T-helper 1 cell treated with Interleukin-12 subunit alpha and Interleukin-12 subunit beta and Interleukin-4 antibody, amounts not matched to agents 30 ng/mL and 1 ng/mL, for 36 hours (primary cell): ENCODE measurements around the gene ZFYVE9. TPM values are rescaled to one million over a fixed set of nuclear protein-coding genes. Genes with fewer than 3 reads are reported as not detected.
"Not testable (repeated sequence)": the region's sequence is repeated elsewhere in the genome, so short reads cannot be mapped to it uniquely, and the experiment has no call there.

ENCODE experiments used
- intact Hi-C: fragments of 100-400 bp; cut with micrococcal nuclease; formaldehyde crosslinking; loops from one replicate; pipeline ENCODE4 v1.15.1; 2024
- total RNA-seq: library from RNA; stranded (reverse); gene quantifications from 2 replicates; pipeline ENCODE4 v1.2.3, GENCODE V29; 2022

Gene ZFYVE9, protein sequence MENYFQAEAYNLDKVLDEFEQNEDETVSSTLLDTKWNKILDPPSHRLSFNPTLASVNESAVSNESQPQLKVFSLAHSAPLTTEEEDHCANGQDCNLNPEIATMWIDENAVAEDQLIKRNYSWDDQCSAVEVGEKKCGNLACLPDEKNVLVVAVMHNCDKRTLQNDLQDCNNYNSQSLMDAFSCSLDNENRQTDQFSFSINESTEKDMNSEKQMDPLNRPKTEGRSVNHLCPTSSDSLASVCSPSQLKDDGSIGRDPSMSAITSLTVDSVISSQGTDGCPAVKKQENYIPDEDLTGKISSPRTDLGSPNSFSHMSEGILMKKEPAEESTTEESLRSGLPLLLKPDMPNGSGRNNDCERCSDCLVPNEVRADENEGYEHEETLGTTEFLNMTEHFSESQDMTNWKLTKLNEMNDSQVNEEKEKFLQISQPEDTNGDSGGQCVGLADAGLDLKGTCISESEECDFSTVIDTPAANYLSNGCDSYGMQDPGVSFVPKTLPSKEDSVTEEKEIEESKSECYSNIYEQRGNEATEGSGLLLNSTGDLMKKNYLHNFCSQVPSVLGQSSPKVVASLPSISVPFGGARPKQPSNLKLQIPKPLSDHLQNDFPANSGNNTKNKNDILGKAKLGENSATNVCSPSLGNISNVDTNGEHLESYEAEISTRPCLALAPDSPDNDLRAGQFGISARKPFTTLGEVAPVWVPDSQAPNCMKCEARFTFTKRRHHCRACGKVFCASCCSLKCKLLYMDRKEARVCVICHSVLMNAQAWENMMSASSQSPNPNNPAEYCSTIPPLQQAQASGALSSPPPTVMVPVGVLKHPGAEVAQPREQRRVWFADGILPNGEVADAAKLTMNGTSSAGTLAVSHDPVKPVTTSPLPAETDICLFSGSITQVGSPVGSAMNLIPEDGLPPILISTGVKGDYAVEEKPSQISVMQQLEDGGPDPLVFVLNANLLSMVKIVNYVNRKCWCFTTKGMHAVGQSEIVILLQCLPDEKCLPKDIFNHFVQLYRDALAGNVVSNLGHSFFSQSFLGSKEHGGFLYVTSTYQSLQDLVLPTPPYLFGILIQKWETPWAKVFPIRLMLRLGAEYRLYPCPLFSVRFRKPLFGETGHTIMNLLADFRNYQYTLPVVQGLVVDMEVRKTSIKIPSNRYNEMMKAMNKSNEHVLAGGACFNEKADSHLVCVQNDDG (N-terminal part only)
- 1.2 and 1.4 TPM in 2 replicates for total RNA-seq

DNA sequence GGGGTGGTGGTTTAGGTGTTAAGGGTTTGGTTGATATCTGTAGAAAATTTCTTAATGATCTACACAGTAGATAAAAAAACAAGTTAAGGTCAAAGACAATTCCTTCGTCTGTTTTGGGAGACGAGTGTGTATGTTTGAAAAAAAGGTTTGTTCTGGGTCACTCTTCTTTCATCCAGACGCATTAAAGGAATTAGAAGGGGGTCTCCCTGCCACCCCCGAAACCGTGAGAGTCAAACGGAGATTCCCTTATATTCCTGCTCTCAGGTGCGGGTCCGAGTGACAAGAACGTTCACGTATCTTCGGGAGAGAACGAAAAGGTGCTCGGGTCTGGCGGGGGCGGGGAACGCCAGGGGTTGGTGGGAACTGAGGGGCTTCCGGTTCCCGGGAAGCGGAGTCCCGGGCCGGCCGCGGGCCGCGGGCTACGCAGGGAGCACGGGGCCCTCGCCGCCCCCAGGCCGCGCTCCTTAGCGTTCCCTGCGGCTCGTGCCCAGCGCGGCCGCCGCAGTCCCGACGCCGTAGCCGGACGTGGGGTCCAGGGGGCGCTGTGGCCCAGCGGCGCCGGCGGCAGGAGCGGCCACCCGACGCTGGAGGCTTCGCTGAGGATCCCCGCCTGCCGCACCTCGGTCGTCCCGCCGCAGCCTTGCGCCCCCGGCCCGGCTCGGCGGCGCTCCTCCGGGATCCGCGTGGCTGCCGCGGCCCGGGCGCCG lies at the start of gene ZFYVE9:
ZFYVE9 (plus strand) TSS at position 577 of the 707 bp plus-strand sequence. CDS start 91,118 bp downstream, outside the sequence.
- intact Hi-C loops = loop anchor here (1.0 to 10.0 kb wide), 9 partner anchors 85 to 561 kb away; partner anchors contain the start of genes BTF3L4, KTI12, NRDC and ORC1

- intact Hi-C loops = not testable (repeated sequence)
Observed at GRCh38 chr1:52094300-52094699, 47.6 kb upstream of the ZFYVE9 start.

GRCh38 chr1:52096216-52096615 lies 45.7 kb upstream of the ZFYVE9 start:
- intact Hi-C loops = no loop called here

- intact Hi-C loops = no loop called here
Observed at GRCh38 chr1:52098139-52098871, 43.6 kb upstream of the ZFYVE9 start.

GRCh38 chr1:52102336-52103013 lies 39.4 kb upstream of the ZFYVE9 start:
- intact Hi-C loops = no loop called here

DNA sequence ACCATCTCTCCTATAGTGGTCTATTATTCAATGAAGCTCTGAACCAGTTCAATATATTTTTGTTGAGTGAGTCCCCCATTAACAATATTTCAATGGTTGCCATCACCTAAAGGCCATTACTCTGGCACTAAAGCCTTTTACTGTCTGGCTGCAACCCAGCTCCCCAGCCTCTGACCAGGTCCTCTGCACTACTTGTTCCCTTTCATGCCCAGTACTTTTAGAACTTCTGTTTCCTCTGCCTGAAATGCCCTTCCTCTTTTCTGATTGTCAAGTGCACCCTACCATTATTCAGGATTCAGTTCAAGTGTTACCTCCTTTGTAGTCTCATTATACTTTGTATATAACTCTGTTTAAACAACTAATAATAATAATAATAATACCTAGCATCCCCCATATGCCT lies 30.4 kb upstream of the ZFYVE9 start:
- intact Hi-C loops = no loop called here

DNA sequence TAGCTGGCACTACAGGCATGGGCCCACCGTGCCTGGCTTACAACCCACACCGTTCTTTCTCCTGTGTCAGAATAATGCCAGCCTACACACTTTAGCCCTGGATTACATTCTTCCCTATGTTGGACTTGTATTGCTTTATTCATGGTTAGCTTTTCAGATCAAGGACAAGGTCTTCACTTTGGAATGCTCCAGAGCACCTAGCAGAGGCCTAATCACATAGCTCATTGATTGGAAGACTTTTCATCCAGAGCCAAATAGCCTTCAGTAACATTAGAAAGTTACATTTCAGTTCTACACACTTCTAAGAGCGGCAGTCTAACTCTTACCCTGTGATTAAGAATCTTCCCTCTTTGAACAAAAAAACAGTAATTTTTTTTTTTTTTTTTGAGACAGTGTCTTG lies 29.4 kb upstream of the ZFYVE9 start:
- intact Hi-C loops = no loop called here

DNA sequence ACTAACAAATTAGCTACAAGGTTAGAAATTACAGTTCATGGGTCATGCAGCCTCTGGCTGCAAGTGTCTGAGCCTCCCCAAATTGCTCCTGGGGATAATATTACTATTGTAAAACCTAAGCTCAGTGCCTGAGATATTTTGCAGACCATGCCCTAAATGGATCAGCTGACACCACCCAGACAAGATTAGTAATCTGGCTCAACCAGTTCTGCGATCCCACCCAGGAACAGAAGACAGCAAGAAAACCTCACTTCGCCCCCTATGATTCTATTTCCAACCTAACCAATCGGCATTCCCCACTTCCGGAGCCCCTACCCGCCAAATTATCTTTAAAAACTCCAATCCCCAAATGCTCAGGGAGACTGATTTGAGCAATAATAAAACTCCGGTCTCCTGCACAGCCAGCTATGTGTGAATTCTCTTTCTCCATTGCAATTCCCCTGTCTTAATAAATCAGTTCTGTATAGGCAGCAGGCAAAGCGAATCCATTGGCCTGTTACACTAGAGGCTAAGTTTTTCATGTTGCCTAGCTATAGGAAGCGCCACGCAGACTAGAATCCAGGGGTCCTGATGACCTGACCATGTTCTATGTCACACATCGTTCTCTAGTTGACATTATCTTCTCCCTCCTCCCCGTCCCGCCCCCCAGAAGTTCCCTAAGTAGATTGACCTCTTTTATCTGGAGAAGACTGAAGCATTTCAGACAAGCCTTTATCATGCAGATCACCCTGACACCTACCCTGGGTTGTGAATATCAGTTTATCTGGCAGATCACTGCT lies 22.4 kb upstream of the ZFYVE9 start:
- intact Hi-C loops = loop anchor here (10.0 kb wide), 1 partner anchor 645 kb away; no protein-coding TSS in a partner anchor

- intact Hi-C loops = loop anchor here (10.0 kb wide), 1 partner anchor 642 kb away; no protein-coding TSS in a partner anchor
Observed at GRCh38 chr1:52122384-52122783, 19.5 kb upstream of the ZFYVE9 start.

DNA sequence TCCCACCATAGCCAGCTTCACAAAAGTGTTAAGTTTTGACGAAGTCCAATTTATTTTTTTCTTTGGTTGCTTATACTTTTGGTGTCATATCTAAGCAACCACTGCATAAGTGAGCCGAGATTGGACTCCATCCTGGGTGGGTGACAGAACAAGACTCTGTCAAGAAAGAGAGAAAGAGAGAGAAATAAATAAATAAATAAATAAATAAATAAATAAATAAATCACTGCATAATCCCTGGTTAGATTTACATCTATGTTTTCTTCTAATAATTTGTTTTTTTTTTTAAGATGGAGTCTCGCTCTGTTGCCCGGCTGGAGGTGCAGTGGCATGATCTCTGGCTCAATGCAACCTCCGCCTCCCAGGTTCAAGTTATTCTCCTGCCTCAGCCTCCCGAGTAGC lies 18.3 kb upstream of the ZFYVE9 start:
- intact Hi-C loops = loop anchor here (10.0 kb wide), 1 partner anchor 641 kb away; no protein-coding TSS in a partner anchor

DNA sequence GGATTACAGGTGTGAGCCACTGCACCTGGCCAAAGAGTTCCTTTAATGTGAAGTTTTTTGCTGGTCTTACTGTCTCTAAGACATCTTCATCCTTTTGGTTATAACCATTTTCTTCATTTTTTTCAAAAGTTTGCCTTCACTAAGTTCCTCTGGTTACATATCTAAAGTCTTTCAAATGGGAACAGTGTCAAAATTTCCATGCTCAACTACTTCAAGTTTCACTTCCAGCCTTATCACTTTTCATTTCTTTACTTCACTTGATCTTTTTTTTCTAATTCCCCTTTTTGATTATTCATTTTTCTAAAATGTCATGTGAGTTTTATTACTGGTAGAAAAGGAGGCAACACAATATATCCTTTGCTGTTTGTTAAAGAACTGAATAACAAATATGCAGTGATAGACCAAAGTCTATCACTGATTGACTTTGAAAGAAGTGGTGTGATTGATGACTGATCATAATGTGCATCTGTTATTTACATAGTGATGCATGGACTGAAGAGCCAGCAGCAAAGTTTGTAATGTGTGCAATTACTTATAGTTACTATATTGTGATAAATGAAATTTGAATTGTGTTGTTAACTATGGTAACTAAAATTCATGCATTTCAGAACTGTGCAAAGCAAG lies 16.0 kb upstream of the ZFYVE9 start:
- intact Hi-C loops = loop anchor here (5.0 to 10.0 kb wide), 2 partner anchors 171 to 639 kb away; no protein-coding TSS in a partner anchor

- intact Hi-C loops = loop anchor here (1.0 to 10.0 kb wide), 3 partner anchors 170 to 637 kb away; no protein-coding TSS in a partner anchor
Observed at GRCh38 chr1:52127181-52128180, 14.4 kb upstream of the ZFYVE9 start.

DNA sequence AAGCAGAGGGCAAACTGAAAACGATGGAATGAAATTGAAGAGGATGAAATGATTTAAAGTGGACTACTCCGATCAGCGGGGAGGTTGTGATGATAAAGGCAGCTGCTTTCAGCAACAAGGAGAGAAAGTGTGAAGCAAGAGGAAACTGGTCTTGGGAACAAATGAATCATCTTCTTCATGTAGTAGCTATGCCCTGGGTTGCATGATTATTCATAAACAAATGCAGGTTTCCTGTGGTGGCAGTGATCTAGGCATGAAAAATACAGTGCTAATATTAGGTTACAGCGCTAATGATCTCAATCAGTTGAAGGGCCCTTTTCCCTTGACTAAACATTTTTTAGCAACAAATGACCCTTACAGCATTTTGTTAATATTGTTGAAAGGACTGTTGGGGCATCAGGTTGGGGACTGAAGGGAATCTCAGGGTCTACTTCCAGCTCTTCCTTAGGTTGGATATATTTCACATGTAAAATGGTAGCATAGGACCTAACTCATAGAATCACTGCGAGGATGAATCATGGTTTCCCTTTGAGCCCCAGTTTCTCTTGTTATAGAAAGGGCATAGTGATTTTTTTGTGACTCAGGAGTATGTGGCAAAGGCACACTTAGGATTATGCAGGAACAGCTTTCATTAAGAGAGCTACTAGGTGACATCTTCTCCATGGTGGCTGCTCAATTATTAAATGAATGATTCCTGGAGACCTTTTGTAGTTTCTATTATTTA lies 1.9 kb upstream of the ZFYVE9 start:
- intact Hi-C loops = loop anchor here (2.0 to 10.0 kb wide), 6 partner anchors 83 to 562 kb away; partner anchors contain the start of genes BTF3L4, KTI12, NRDC and ORC1

GRCh38 chr1:52140633-52141512 lies 1.0 kb upstream of the ZFYVE9 start:
- intact Hi-C loops = loop anchor here (1.0 to 10.0 kb wide), 8 partner anchors 84 to 561 kb away; partner anchors contain the start of genes BTF3L4, KTI12, NRDC and ORC1
